Choroid plexus epithelial cell (primary cell): ENCODE data around the gene INPP5A.

ENCODE experiments used
- DNase-seq: peaks from one replicate; pipeline ENCODE4 v3.0.0-alpha.2; 2010; ENCODE audit warnings: low read depth
- H3K4me3 ChIP-seq: 2 replicates; pipeline ENCODE4 v1.5.1; 2011; ENCODE audit warnings: low read depth, mild to moderate bottlenecking, control low read depth, low read length, moderate library complexity
- TF ChIP-seq, protein P1 (sequence below): conservative IDR thresholded peaks from 2 replicates; pipeline ENCODE4 v1.5.1; 2011; ENCODE audit warnings: low read depth, mild to moderate bottlenecking, control low read depth, inconsistent platforms, low read length, moderate library complexity

The INPP5A gene

GRCh38 chr10:132664883-132665282 lies 127.3 kb downstream of the INPP5A start:
- TF ChIP-seq, protein P1, sequence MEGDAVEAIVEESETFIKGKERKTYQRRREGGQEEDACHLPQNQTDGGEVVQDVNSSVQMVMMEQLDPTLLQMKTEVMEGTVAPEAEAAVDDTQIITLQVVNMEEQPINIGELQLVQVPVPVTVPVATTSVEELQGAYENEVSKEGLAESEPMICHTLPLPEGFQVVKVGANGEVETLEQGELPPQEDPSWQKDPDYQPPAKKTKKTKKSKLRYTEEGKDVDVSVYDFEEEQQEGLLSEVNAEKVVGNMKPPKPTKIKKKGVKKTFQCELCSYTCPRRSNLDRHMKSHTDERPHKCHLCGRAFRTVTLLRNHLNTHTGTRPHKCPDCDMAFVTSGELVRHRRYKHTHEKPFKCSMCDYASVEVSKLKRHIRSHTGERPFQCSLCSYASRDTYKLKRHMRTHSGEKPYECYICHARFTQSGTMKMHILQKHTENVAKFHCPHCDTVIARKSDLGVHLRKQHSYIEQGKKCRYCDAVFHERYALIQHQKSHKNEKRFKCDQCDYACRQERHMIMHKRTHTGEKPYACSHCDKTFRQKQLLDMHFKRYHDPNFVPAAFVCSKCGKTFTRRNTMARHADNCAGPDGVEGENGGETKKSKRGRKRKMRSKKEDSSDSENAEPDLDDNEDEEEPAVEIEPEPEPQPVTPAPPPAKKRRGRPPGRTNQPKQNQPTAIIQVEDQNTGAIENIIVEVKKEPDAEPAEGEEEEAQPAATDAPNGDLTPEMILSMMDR: no peak
- no peak overlapping the region for H3K4me3 ChIP-seq
- DNase-seq: no peak

GRCh38 chr10:132665946-132666704 lies 128.5 kb downstream of the INPP5A start:
- peak; percentile 72 for DNase-seq
- peak overlapping the region; percentile 14 for H3K4me3 ChIP-seq
- TF ChIP-seq, protein P1: no peak

GRCh38 chr10:132666705-132667341 lies 129.2 kb downstream of the INPP5A start:
- TF ChIP-seq, protein P1: no peak
- peak overlapping the region; percentile 14 for H3K4me3 ChIP-seq
- peak; percentile 46 for DNase-seq

- peak overlapping the region; percentile 38 for H3K4me3 ChIP-seq
- peak; percentile 79 for DNase-seq
- TF ChIP-seq, protein P1: no peak
Measured at GRCh38 chr10:132667342-132668047, 129.9 kb downstream of the INPP5A start.

DNA sequence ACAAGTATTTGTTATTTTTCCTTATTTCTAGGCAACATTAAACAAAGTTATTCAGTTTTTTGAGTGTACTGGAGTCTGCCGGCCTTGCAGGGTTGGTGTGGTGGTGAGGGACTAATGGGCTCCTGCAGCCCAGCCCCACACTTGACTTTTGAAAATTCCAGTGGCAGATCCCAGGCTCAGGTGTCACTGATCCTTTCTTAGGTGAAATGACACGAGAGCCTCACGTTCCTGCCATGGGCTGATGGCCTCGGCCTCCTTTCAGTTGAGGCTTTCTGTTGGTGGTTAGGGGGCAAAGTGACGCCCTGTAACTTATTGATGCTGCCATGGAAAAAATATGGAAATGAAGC lies 130.4 kb downstream of the INPP5A start:
- H3K4me3 ChIP-seq: no peak overlapping the region
- TF ChIP-seq, protein P1: no peak
- DNase-seq: no peak

DNA sequence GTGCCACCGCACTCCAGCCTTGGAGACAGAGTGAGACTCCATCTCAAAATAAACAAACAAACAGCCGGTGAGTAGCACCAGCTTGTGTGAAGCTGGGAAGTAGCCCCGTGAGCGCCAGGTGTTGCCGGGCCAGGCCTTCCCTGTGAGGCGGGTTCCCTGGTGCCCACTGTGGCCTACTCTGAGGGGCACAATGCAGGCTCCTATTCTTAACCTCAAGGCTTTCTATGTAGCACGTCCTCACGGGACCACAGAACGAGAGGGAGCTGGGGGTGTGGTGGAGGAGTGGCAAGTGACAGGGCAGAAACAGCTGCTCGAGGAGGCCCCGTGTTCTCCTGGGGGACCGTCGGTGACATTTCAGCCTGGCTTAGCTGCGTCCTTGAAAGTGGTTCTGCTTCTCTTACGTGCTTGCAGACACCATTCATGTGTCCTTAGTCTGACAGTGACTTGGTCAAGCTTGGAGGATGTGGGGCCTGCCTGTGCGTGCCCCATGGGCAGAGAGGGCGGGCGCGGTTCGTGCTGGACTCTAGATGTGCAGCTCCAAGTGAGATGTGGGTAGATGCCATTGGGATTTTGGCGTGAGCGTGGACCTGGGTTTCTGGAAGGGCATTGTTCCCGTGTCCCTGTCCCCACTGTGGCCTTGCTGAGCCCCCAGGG lies 131.7 kb downstream of the INPP5A start:
- TF ChIP-seq, protein P1: no peak
- no peak for DNase-seq
- H3K4me3 ChIP-seq: no peak overlapping the region
